Activated CD4-positive, alpha-beta T cell treated with anti-CD3 and anti-CD28 coated beads, Interleukin-2, amount 10 ng/mL, durations not matched to agents 24 days and 14 days (primary cell): ENCODE data around the gene LENG8. TPM values are rescaled to one million over a fixed set of nuclear protein-coding genes. Genes with fewer than 3 reads are reported as not detected.
A peak's percentile ranks its signal among the peaks of the same experiment; 100 is the strongest.

Source experiments
- DNase-seq: peaks from one replicate; pipeline ENCODE4 v3.0.0; 2022
- H3K27ac Mint-ChIP-seq: one replicate; pipeline ENCODE4 v1.8.0; 2022; ENCODE audit warnings: mild to moderate bottlenecking, mixed read lengths
- H3K27me3 Mint-ChIP-seq: one replicate; pipeline ENCODE4 v1.8.0; 2022; ENCODE audit warnings: mixed read lengths
- H3K36me3 Mint-ChIP-seq: one replicate; pipeline ENCODE4 v1.8.0; 2022; ENCODE audit warnings: low read depth, mild to moderate bottlenecking, mixed read lengths
- H3K4me1 Mint-ChIP-seq: one replicate; pipeline ENCODE4 v1.8.0; 2021; ENCODE audit warnings: mixed read lengths
- H3K4me3 Mint-ChIP-seq: one replicate; pipeline ENCODE4 v1.8.0; 2022; ENCODE audit warnings: mild to moderate bottlenecking, moderate library complexity, mixed read lengths
- H3K9me3 Mint-ChIP-seq: one replicate; pipeline ENCODE4 v1.8.0; 2021; ENCODE audit warnings: mixed read lengths
- intact Hi-C: fragments of 100-400 bp; cut with micrococcal nuclease; formaldehyde crosslinking; loops from one replicate; pipeline ENCODE4 v1.15.1; 2023
- total RNA-seq: library from RNA; stranded (reverse); gene quantifications from 2 replicates; pipeline ENCODE4 v1.2.3, GENCODE V29; 2022

Gene LENG8
- total RNA-seq, 1 donor from 2014 or later, result 214 TPM

- no peak for DNase-seq
- Mint-ChIP-seq H3K9me3 (no peaks in the 10 kb centered on the region), H3K27me3 (peaks cover 13% of the 10 kb centered on the region), H3K4me3 (no peak overlapping the region), H3K4me1 (peaks cover 5% of the 10 kb centered on the region), H3K27ac (no peak overlapping the region), H3K36me3 (no peaks in the 10 kb centered on the region)
- intact Hi-C loops, result no loop called here
Observed at GRCh38 chr19:54428323-54429175, 20.4 kb upstream of the LENG8 start.

GRCh38 chr19:54429176-54429495, 19.9 kb upstream of the LENG8 start:
- Mint-ChIP-seq H3K27ac (no peak overlapping the region), H3K36me3 (no peaks in the 10 kb centered on the region), H3K27me3 (peaks cover 12% of the 10 kb centered on the region), H3K9me3 (no peaks in the 10 kb centered on the region), H3K4me1 (peaks cover 5% of the 10 kb centered on the region), H3K4me3 (no peak overlapping the region)
- intact Hi-C loops, result no loop called here
- no peak for DNase-seq

GRCh38 chr19:54429545-54430227, 19.3 kb upstream of the LENG8 start:
- H3K27ac Mint-ChIP-seq, result no peak overlapping the region
- intact Hi-C loops, result no loop called here
- no peak for DNase-seq
- H3K36me3 Mint-ChIP-seq, result no peaks in the 10 kb centered on the region
- peaks cover 6% of the 10 kb centered on the region for H3K4me1 Mint-ChIP-seq
- H3K27me3 Mint-ChIP-seq, result peaks cover 12% of the 10 kb centered on the region
- H3K9me3 Mint-ChIP-seq, result no peaks in the 10 kb centered on the region
- no peak overlapping the region for H3K4me3 Mint-ChIP-seq

- Mint-ChIP-seq H3K27ac (no peak overlapping the region), H3K9me3 (no peaks in the 10 kb centered on the region), H3K4me3 (peak overlapping the region; percentile 41), H3K27me3 (peaks cover 12% of the 10 kb centered on the region), H3K4me1 (peaks cover 10% of the 10 kb centered on the region), H3K36me3 (no peaks in the 10 kb centered on the region)
- peak; percentile 79 for DNase-seq
- intact Hi-C loops, result no loop called here
Observed at GRCh38 chr19:54430306-54431254, 18.4 kb upstream of the LENG8 start.

- DNase-seq, result no peak
- peak overlapping the region; percentile 41 for H3K4me3 Mint-ChIP-seq
- no peak overlapping the region for H3K27ac Mint-ChIP-seq
- intact Hi-C loops, result no loop called here
- H3K4me1 Mint-ChIP-seq, result peaks cover 10% of the 10 kb centered on the region
- no peaks in the 10 kb centered on the region for H3K9me3 Mint-ChIP-seq
- H3K36me3 Mint-ChIP-seq, result no peaks in the 10 kb centered on the region
- H3K27me3 Mint-ChIP-seq, result peaks cover 10% of the 10 kb centered on the region
Observed at GRCh38 chr19:54431255-54431838, 17.7 kb upstream of the LENG8 start.

GRCh38 chr19:54432144-54432738, 16.8 kb upstream of the LENG8 start:
- intact Hi-C loops, result no loop called here
- Mint-ChIP-seq H3K27me3 (peaks cover 10% of the 10 kb centered on the region), H3K27ac (no peak overlapping the region), H3K9me3 (no peaks in the 10 kb centered on the region), H3K4me1 (peaks cover 12% of the 10 kb centered on the region), H3K36me3 (no peaks in the 10 kb centered on the region), H3K4me3 (no peak overlapping the region)
- DNase-seq, result no peak

- Mint-ChIP-seq H3K9me3 (no peaks in the 10 kb centered on the region), H3K27ac (no peak overlapping the region), H3K4me1 (peaks cover 12% of the 10 kb centered on the region), H3K36me3 (peaks cover 3% of the 10 kb centered on the region), H3K27me3 (peaks cover 10% of the 10 kb centered on the region), H3K4me3 (no peak overlapping the region)
- intact Hi-C loops, result no loop called here
- no peak for DNase-seq
Observed at GRCh38 chr19:54433697-54434096, 15.3 kb upstream of the LENG8 start.

- peaks cover 6% of the 10 kb centered on the region for H3K27me3 Mint-ChIP-seq
- peaks cover 6% of the 10 kb centered on the region for H3K36me3 Mint-ChIP-seq
- DNase-seq, result no peak
- H3K4me1 Mint-ChIP-seq, result peaks cover 15% of the 10 kb centered on the region
- no peak overlapping the region for H3K27ac Mint-ChIP-seq
- intact Hi-C loops, result no loop called here
- H3K9me3 Mint-ChIP-seq, result no peaks in the 10 kb centered on the region
- no peak overlapping the region for H3K4me3 Mint-ChIP-seq
Observed at GRCh38 chr19:54434112-54434872, 14.7 kb upstream of the LENG8 start.

GRCh38 chr19:54434873-54435214, 14.2 kb upstream of the LENG8 start:
- DNase-seq, result no peak
- Mint-ChIP-seq H3K27ac (no peak overlapping the region), H3K4me1 (peaks cover 17% of the 10 kb centered on the region), H3K27me3 (peaks cover 3% of the 10 kb centered on the region), H3K4me3 (peak overlapping the region; percentile 51), H3K9me3 (no peaks in the 10 kb centered on the region), H3K36me3 (peaks cover 6% of the 10 kb centered on the region)
- intact Hi-C loops, result no loop called here

GRCh38 chr19:54435551-54436016, 13.4 kb upstream of the LENG8 start:
- no peak overlapping the region for H3K27ac Mint-ChIP-seq
- H3K27me3 Mint-ChIP-seq, result peaks cover 3% of the 10 kb centered on the region
- H3K9me3 Mint-ChIP-seq, result no peaks in the 10 kb centered on the region

GRCh38 chr19:54436031-54436523, 12.9 kb upstream of the LENG8 start:
- no peak overlapping the region for H3K27ac Mint-ChIP-seq
- intact Hi-C loops, result no loop called here
- peaks cover 18% of the 10 kb centered on the region for H3K4me1 Mint-ChIP-seq
- H3K9me3 Mint-ChIP-seq, result no peaks in the 10 kb centered on the region
- H3K4me3 Mint-ChIP-seq, result no peak overlapping the region
- no peak for DNase-seq
- H3K27me3 Mint-ChIP-seq, result peaks cover 3% of the 10 kb centered on the region
- peaks cover 13% of the 10 kb centered on the region for H3K36me3 Mint-ChIP-seq

More at GRCh38 chr19:54435551-54436016, 13.4 kb upstream of the LENG8 start:
- intact Hi-C loops, result no loop called here
- Mint-ChIP-seq H3K4me1 (peaks cover 17% of the 10 kb centered on the region), H3K36me3 (peaks cover 10% of the 10 kb centered on the region), H3K4me3 (no peak overlapping the region)
- DNase-seq, result no peak

- peaks cover 15% of the 10 kb centered on the region for H3K36me3 Mint-ChIP-seq
- peaks cover 15% of the 10 kb centered on the region for H3K4me1 Mint-ChIP-seq
- H3K27ac Mint-ChIP-seq, result no peak overlapping the region
- no peaks in the 10 kb centered on the region for H3K27me3 Mint-ChIP-seq
- no peak for DNase-seq
- H3K4me3 Mint-ChIP-seq, result no peak overlapping the region
- no peaks in the 10 kb centered on the region for H3K9me3 Mint-ChIP-seq
- intact Hi-C loops, result no loop called here
Observed at GRCh38 chr19:54436628-54437252, 12.3 kb upstream of the LENG8 start.
